NB4 (cell line): Measurements from ENCODE around the gene DNAH2.
"Not testable (repeated sequence)": the region's sequence is repeated elsewhere in the genome, so short reads cannot be mapped to it uniquely, and the experiment has no call there.

Experiments used
- DNase-seq: peaks from one replicate; pipeline ENCODE4 v3.0.0; 2010; ENCODE audit warnings: low read depth
- H3K4me3 ChIP-seq: one replicate; pipeline ENCODE4 v1.5.1; 2011; ENCODE audit warnings: mild to moderate bottlenecking, low read depth, low read length, moderate library complexity
- CTCF ChIP-seq: IDR thresholded peaks from one replicate; pipeline ENCODE4 v1.5.1; 2012; ENCODE audit warnings: low read depth, low read length
- MYC ChIP-seq: IDR thresholded peaks from 2 replicates; pipeline ENCODE4 v1.6.1; 2011; ENCODE audit warnings: low read depth, low read length
- POLR2A ChIP-seq: IDR thresholded peaks from 2 replicates; pipeline ENCODE4 v1.6.1; 2011; ENCODE audit warnings: mild to moderate bottlenecking; ENCODE audit not compliant: insufficient read length; ENCODE audit errors: extremely low read depth
- TF ChIP-seq, protein P1 (sequence below): IDR thresholded peaks from 2 replicates; pipeline ENCODE4 v1.6.1; 2011; ENCODE audit warnings: low read depth, low read length

The DNAH2 gene

DNA sequence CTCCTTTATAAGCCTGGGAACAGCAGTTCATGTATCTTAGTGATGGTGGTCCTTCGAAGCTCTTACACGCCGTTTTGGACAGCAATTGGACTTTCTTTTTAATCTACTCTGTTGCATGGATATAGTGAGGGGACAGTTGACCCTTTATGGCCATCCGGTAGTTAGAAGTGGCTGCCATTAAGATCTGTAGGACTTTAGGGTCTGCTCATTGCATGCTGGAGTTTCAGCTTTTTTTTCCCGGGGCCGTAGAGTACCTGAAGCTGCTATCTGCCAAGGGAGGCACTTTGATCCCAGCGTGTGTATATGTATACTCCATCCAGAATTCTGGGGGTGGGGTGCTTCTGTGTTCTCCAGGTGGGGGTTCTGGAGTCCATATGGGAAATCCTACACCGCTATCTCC is 141.5 kb downstream of the DNAH2 start:
- TF ChIP-seq MYC: no peak
- no peak for TF ChIP-seq POLR2A
- TF ChIP-seq, protein P1, sequence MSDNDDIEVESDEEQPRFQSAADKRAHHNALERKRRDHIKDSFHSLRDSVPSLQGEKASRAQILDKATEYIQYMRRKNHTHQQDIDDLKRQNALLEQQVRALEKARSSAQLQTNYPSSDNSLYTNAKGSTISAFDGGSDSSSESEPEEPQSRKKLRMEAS: no peak
- TF ChIP-seq CTCF: no peak
- H3K4me3 ChIP-seq: peak overlapping the region; percentile 87
- DNase-seq: no peak

GRCh38 chr17:7862692-7863437 is 145.3 kb downstream of the DNAH2 start:
- H3K4me3 ChIP-seq: no peak overlapping the region
- peak; percentile 28 for DNase-seq
- TF ChIP-seq POLR2A (no peak), CTCF (peak; percentile 40), MYC (no peak)
- TF ChIP-seq, protein P1: no peak

DNA sequence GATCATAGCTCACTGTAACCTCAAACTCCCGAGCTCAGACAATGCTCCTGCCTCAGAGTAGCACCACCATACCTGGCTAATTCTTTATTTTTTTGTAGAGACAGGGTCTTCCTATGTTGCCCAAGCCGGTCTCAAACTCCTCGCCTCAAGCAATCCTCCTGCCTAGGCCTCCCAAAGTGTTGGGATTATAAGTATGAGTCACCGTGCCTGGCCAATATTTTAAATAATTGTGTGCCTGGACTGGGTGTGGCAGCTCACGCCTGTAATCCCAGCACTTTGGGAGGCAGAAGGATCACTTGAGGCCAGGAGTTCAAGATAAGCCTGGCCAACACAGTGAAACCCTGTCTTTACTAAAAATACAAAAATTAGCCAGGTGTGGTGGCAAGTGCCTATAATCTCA is 146.8 kb downstream of the DNAH2 start:
- not testable (repeated sequence) for DNase-seq, H3K4me3 ChIP-seq

- no peak for DNase-seq
- H3K4me3 ChIP-seq: no peak overlapping the region
- TF ChIP-seq, protein P1: no peak
- TF ChIP-seq POLR2A: no peak
- no peak for TF ChIP-seq MYC
- no peak for TF ChIP-seq CTCF
These were observed 147.6 kb downstream of the DNAH2 start for GRCh38 chr17:7864995-7865650.

GRCh38 chr17:7867881-7868329 is 150.4 kb downstream of the DNAH2 start:
- TF ChIP-seq, protein P1: no peak
- TF ChIP-seq POLR2A (no peak), CTCF (no peak), MYC (no peak)
- DNase-seq: peak; percentile 66
- no peak overlapping the region for H3K4me3 ChIP-seq

DNA sequence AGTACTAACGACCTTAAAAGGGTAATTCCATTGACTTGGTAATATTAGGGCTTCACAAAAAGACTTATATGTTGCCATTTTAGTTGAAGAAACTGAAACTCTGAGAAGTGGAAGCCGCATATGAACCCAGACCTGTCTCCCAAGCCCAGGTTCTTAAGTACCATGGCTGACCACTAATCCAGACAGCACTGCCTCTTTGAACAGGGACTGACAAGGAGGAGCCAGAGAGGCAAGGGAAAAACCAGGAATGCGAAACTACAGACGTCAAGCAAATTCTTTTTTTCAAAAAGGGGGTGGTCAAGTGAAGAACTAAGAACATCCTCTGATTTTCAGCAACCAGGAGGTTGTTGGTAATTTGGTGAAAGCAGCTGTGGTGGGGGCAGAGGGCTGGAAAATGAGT is 155.5 kb downstream of the DNAH2 start:
- DNase-seq: no peak
- no peak for TF ChIP-seq POLR2A
- TF ChIP-seq MYC: no peak
- TF ChIP-seq CTCF: no peak
- TF ChIP-seq, protein P1: no peak
- H3K4me3 ChIP-seq: no peak overlapping the region
